H9 (cell line): ENCODE measurements around the gene VWA8. TPM values are rescaled to one million over a fixed set of nuclear protein-coding genes. Genes with fewer than 3 reads are reported as not detected.

Experiments used
- DNase-seq: peaks from one replicate; pipeline ENCODE4 v3.0.0-alpha.2; 2017
- H2AFZ ChIP-seq: one replicate; pipeline ENCODE4 v1.6.1; 2013; ENCODE audit warnings: mild to moderate bottlenecking, low read length, control low read depth, moderate library complexity
- H2AK5ac ChIP-seq: 2 replicates; pipeline ENCODE4 v1.6.1; 2013; ENCODE audit warnings: low read length, control low read depth, mixed read lengths; ENCODE audit not compliant: insufficient read length
- H2BK120ac ChIP-seq: one replicate; pipeline ENCODE4 v1.6.1; 2013; ENCODE audit warnings: low read depth, mild to moderate bottlenecking, low read length, control low read depth, inconsistent platforms; ENCODE audit not compliant: poor library complexity, severe bottlenecking
- H2BK12ac ChIP-seq: 2 replicates; pipeline ENCODE4 v1.6.1; 2013; ENCODE audit warnings: low read length, control low read depth, mixed read lengths, low read depth; ENCODE audit not compliant: insufficient read length
- H2BK15ac ChIP-seq: 2 replicates; pipeline ENCODE4 v1.6.1; 2013; ENCODE audit warnings: low read depth, low read length, control low read depth
- H2BK20ac ChIP-seq: one replicate; pipeline ENCODE4 v1.6.1; 2013; ENCODE audit warnings: low read depth, mild to moderate bottlenecking, low read length, control low read depth, inconsistent platforms; ENCODE audit not compliant: poor library complexity, severe bottlenecking
- H2BK5ac ChIP-seq: 2 replicates; pipeline ENCODE4 v1.6.1; 2013; ENCODE audit warnings: low read length, control low read depth, mixed read lengths; ENCODE audit not compliant: insufficient read length
- H3K14ac ChIP-seq: 2 replicates; pipeline ENCODE4 v1.6.1; 2013; ENCODE audit warnings: low read length, control low read depth; ENCODE audit not compliant: insufficient read depth
- H3K18ac ChIP-seq: 2 replicates; pipeline ENCODE4 v1.6.1; 2013; ENCODE audit warnings: low read depth, mild to moderate bottlenecking, mixed read lengths, low read length, control low read depth; ENCODE audit not compliant: insufficient read length
- H3K23ac ChIP-seq: 2 replicates; pipeline ENCODE4 v1.6.1; 2013; ENCODE audit warnings: low read length, control low read depth, mixed read lengths, low read depth; ENCODE audit not compliant: insufficient read length
- H3K23me2 ChIP-seq: 2 replicates; pipeline ENCODE4 v1.6.1; 2013; ENCODE audit warnings: low read depth, mild to moderate bottlenecking, mixed read lengths, low read length, control low read depth; ENCODE audit not compliant: insufficient read length, poor library complexity, severe bottlenecking
- H3K27ac ChIP-seq: 2 replicates; pipeline ENCODE4 v1.5.1; 2013; ENCODE audit warnings: low read length, control low read depth, mixed read lengths, low read depth; ENCODE audit not compliant: insufficient read length
- H3K27me3 ChIP-seq: 2 replicates; pipeline ENCODE4 v1.6.1; 2013; ENCODE audit warnings: low read length, control low read depth, inconsistent platforms; ENCODE audit not compliant: insufficient read depth
- H3K4ac ChIP-seq: 2 replicates; pipeline ENCODE4 v1.6.1; 2013; ENCODE audit warnings: low read depth, mild to moderate bottlenecking, control low read depth, inconsistent platforms, low read length, moderate library complexity
- H3K4me1 ChIP-seq: 2 replicates; pipeline ENCODE4 v1.6.1; 2013; ENCODE audit warnings: low read length, control low read depth, inconsistent platforms; ENCODE audit not compliant: insufficient read depth
- H3K4me2 ChIP-seq: 2 replicates; pipeline ENCODE4 v1.6.1; 2013; ENCODE audit warnings: low read length, control low read depth, mixed read lengths; ENCODE audit not compliant: insufficient read length, insufficient read depth
- H3K56ac ChIP-seq: 2 replicates; pipeline ENCODE4 v1.6.1; 2013; ENCODE audit warnings: low read depth, mild to moderate bottlenecking, mixed read lengths, low read length, control low read depth; ENCODE audit not compliant: insufficient read length
- H3K79me1 ChIP-seq: 2 replicates; pipeline ENCODE4 v1.6.1; 2013; ENCODE audit warnings: low read depth, mild to moderate bottlenecking, moderate library complexity, low read length, control low read depth, inconsistent platforms; ENCODE audit not compliant: insufficient read depth, poor library complexity, severe bottlenecking
- H3K79me2 ChIP-seq: 2 replicates; pipeline ENCODE4 v1.6.1; 2013; ENCODE audit warnings: low read length, control low read depth, inconsistent platforms; ENCODE audit not compliant: insufficient read depth
- H3K9ac ChIP-seq: 2 replicates; pipeline ENCODE4 v1.6.1; 2013; ENCODE audit warnings: low read length, control low read depth, mixed read lengths; ENCODE audit not compliant: insufficient read length; ENCODE audit errors: extremely low read depth
- H3K9me3 ChIP-seq: one replicate; pipeline ENCODE4 v1.6.1; 2013; ENCODE audit warnings: low read depth, low read length, inconsistent platforms; ENCODE audit not compliant: control insufficient read depth
- H3T11ph ChIP-seq: one replicate; pipeline ENCODE4 v1.6.1; 2013; ENCODE audit warnings: mild to moderate bottlenecking, low read length, control low read depth, inconsistent platforms
- H4K20me1 ChIP-seq: one replicate; pipeline ENCODE4 v1.6.1; 2013; ENCODE audit not compliant: control insufficient read depth, insufficient read length, insufficient read depth
- H4K5ac ChIP-seq: 2 replicates; pipeline ENCODE4 v1.6.1; 2013; ENCODE audit warnings: low read depth, mild to moderate bottlenecking, mixed read lengths, low read length, control low read depth; ENCODE audit not compliant: insufficient read length
- H4K8ac ChIP-seq: replicated peaks from 2 replicates; pipeline ENCODE4 v1.6.1; 2013; ENCODE audit warnings: low read length, control low read depth, mixed read lengths, low read depth; ENCODE audit not compliant: insufficient read length
- H4K91ac ChIP-seq: 2 replicates; pipeline ENCODE4 v1.6.1; 2013; ENCODE audit warnings: low read depth, mild to moderate bottlenecking, moderate library complexity, mixed read lengths, low read length, control low read depth; ENCODE audit not compliant: insufficient read length
- H3K27ac Mint-ChIP-seq, 3 experiments: 2 replicates in 2 of 3; 3 replicates in 1 of 3; pipeline ENCODE4 v1.8.0; 2020 to 2021; ENCODE audit warnings: mixed read lengths in 3 of 3, mild to moderate bottlenecking in 1 of 3, moderate library complexity in 1 of 3
- H3K27me3 Mint-ChIP-seq: 2 replicates; pipeline ENCODE4 v1.8.0; 2021; ENCODE audit warnings: low read depth, mild to moderate bottlenecking, moderate library complexity, mixed read lengths
- H3K36me3 Mint-ChIP-seq, 3 experiments: 2 replicates in 2 of 3; 3 replicates in 1 of 3; pipeline ENCODE4 v1.8.0; 2020 to 2021; ENCODE audit warnings: low read depth in 3 of 3, mixed read lengths in 3 of 3; ENCODE audit not compliant: insufficient read depth in 1 of 3
- H3K4me1 Mint-ChIP-seq, 2 experiments: 2 replicates each; pipeline ENCODE4 v1.8.0; 2020; ENCODE audit warnings: mixed read lengths in 2 of 2
- H3K4me3 Mint-ChIP-seq, 2 experiments: 2 replicates in 1 of 2; 3 replicates in 1 of 2; pipeline ENCODE4 v1.8.0; 2020 to 2021; ENCODE audit warnings: mild to moderate bottlenecking in 2 of 2, mixed read lengths in 2 of 2, moderate library complexity in 1 of 2
- H3K9me3 Mint-ChIP-seq, 2 experiments: 2 replicates in 1 of 2; 3 replicates in 1 of 2; pipeline ENCODE4 v1.8.0; 2020; ENCODE audit warnings: mild to moderate bottlenecking in 2 of 2, mixed read lengths in 2 of 2, moderate library complexity in 1 of 2
- CTCF ChIP-seq: fragments of 200-600 bp; sonication (generic); conservative IDR thresholded peaks from 3 replicates; pipeline ENCODE4 v1.8.0; 2021; ENCODE audit warnings: antibody characterized with exemption, mild to moderate bottlenecking
- WGBS: extraction: QIAGEN DNeasy Blood & Tissue Kit; methylation state at CpG from one replicate; pipeline ENCODE4 v1.1.7; 2013; ENCODE audit warnings: missing lambda C conversion rate, low lambda C conversion rate, mixed read lengths; ENCODE audit not compliant: insufficient read length; ENCODE audit errors: extremely low coverage; 5-methylcytosine and 5-hydroxymethylcytosine counted together
- total RNA-seq: library from RNA; stranded (reverse); gene quantifications from 2 replicates; pipeline ENCODE4 v1.2.1, GENCODE V29; 2021

The VWA8 gene
- total RNA-seq, 1 experiment from 2014 or later = 17.4 TPM

GRCh38 chr13:41639237-41639904 is 321.5 kb downstream of the VWA8 start:
- WGBS = no CpG with 5 or more reads among the region's 7 CpGs
- Histone ChIP-seq H3K79me1 (no peaks in the 10 kb centered on the region), H3K23ac (no peak overlapping the region), H2BK12ac (no peak overlapping the region), H2BK15ac (no peak overlapping the region), H3K4me1 (no peaks in the 10 kb centered on the region), H3K4me2 (no peak overlapping the region), H4K8ac (no peak overlapping the region), H3K14ac (no peak overlapping the region), H3K79me2 (no peaks in the 10 kb centered on the region), H2AFZ (no peak overlapping the region), H2BK20ac (no peak overlapping the region), H3K23me2 (no peaks in the 10 kb centered on the region), H4K5ac (no peak overlapping the region), H4K91ac (no peak overlapping the region), H2BK5ac (no peak overlapping the region), H2BK120ac (no peak overlapping the region), H3K9me3 (no peaks in the 10 kb centered on the region), H3K18ac (no peak overlapping the region), H3K27me3 (no peaks in the 10 kb centered on the region), H2AK5ac (no peak overlapping the region), H4K20me1 (no peaks in the 10 kb centered on the region), H3K27ac (no peak overlapping the region), H3K4ac (no peak overlapping the region), H3K56ac (no peak overlapping the region), H3K9ac (no peak overlapping the region), H3T11ph (no peak overlapping the region)
- Mint-ChIP-seq H3K27ac (no peak overlapping the region), H3K27me3 (no peaks in the 10 kb centered on the region), H3K36me3 (no peaks in the 10 kb centered on the region), H3K4me1 (peaks cover 5 to 6% of the 10 kb centered on the region in 2 experiments; a peak in 3 of 4 replicates), H3K9me3 (no peaks in the 10 kb centered on the region), H3K4me3 (no peak overlapping the region)
- DNase-seq = no peak
- TF ChIP-seq CTCF = no peak
